Measurements from ENCODE around the gene BCL2L13.
"Not testable (repeated sequence)": the region's sequence is repeated elsewhere in the genome, so short reads cannot be mapped to it uniquely, and the experiment has no call there.

BCL2L13 gene

DNA sequence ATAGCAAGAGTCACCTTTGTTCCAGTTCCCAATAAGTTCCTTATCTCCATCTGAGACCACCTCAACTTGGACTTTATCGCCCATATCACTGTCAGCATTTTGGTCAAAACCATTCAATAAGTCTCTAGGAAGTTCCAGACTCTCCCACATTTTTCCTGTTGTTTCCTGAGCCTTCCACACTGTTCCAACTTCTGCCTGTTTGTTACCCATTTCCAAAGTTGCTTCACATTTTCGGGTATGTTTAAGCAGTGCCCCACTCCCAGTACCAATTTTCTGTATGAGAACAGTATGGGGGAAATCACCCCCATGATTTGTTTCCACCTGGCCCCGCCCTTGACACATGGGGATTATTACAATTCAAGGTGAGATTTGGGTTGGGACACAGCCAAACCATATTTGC, 26.7 kb downstream of the BCL2L13 start:
- Histone ChIP-seq H3K4me1 (no peaks in the 10 kb centered on the region), H3K27ac (no peak overlapping the region), H2AFZ (no peak overlapping the region), H3K27me3 (ENCODE audit: control insufficient read depth, insufficient read depth, low read length) (no peaks in the 10 kb centered on the region), H3K4me3 (ENCODE audit: low read depth, low read length) (no peak overlapping the region), H3K9ac (no peak overlapping the region), H3K79me2 (peaks cover 9% of the 10 kb centered on the region), H3K36me3 (ENCODE audit: control insufficient read depth, insufficient read depth, low read length) (no peaks in the 10 kb centered on the region), H3K4me2 (ENCODE audit: low read length) (no peak overlapping the region), H3K9me3 (ENCODE audit: control insufficient read depth, low read length) (no peaks in the 10 kb centered on the region)
- TF ChIP-seq, protein P1, sequence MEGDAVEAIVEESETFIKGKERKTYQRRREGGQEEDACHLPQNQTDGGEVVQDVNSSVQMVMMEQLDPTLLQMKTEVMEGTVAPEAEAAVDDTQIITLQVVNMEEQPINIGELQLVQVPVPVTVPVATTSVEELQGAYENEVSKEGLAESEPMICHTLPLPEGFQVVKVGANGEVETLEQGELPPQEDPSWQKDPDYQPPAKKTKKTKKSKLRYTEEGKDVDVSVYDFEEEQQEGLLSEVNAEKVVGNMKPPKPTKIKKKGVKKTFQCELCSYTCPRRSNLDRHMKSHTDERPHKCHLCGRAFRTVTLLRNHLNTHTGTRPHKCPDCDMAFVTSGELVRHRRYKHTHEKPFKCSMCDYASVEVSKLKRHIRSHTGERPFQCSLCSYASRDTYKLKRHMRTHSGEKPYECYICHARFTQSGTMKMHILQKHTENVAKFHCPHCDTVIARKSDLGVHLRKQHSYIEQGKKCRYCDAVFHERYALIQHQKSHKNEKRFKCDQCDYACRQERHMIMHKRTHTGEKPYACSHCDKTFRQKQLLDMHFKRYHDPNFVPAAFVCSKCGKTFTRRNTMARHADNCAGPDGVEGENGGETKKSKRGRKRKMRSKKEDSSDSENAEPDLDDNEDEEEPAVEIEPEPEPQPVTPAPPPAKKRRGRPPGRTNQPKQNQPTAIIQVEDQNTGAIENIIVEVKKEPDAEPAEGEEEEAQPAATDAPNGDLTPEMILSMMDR (IDR thresholded peaks at IDR 0.05): no peak

DNA sequence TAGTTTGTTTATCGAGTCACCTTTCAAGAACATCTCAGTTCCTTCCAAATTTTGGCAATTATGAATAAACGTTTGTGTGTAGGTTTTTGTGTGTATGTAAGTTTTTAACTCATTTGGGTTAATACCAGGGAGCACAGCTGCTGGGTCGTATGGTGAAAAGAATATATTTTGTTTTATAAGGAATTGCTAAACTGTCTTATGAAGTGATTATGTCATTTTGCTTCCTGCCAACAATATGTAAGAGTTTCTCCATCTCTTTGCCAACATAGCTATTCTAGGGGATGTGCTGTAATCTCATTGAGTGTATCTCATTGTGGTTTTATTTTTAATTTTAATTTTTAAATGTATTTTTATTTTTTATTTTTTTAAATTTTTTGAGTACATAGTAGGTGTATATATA, 27.3 kb downstream of the BCL2L13 start:
- no peaks in the 10 kb centered on the region for H3K36me3 ChIP-seq (ENCODE audit: control insufficient read depth, insufficient read depth, low read length)
- H3K27me3 ChIP-seq (ENCODE audit: control insufficient read depth, insufficient read depth, low read length): no peaks in the 10 kb centered on the region
- no peak overlapping the region for H2AFZ ChIP-seq
- no peak overlapping the region for H3K4me3 ChIP-seq (ENCODE audit: low read depth, low read length)
- no peak overlapping the region for H3K4me2 ChIP-seq (ENCODE audit: low read length)
- H3K79me2 ChIP-seq: peaks cover 11% of the 10 kb centered on the region
- H3K9ac ChIP-seq: no peak overlapping the region
- TF ChIP-seq, protein P1 (IDR thresholded peaks at IDR 0.05): no peak
- no peak overlapping the region for H3K27ac ChIP-seq
- H3K9me3 ChIP-seq (ENCODE audit: control insufficient read depth, low read length): no peaks in the 10 kb centered on the region
- H3K4me1 ChIP-seq: no peaks in the 10 kb centered on the region

DNA sequence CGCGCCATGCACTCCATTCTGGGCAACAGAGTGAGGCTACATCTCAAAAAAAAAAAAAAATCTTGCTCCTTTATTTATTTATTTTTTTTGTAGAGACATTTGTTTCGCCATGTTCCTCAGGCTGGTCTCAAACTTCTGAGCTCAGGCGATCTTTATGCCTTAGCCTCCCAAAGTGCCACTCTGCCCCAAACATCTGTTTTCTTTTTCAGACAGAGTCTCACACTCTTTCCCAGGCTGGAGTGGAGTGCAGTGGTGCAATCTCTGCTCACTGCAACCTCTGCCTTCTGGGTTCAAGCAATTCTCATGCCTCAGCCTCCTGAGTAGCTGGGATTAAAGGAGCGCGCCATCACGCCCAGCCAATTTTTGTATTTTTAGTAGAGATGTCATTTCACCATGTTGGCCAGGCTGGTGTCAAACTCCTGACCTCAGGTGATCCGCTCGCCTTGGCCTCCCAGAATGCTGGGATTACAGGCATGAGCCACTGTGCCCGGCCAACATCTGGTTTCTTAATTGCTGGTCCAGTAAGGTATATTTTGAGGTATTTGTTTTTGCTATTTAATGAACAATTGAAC, 33.0 kb downstream of the BCL2L13 start:
- not testable (repeated sequence) for H3K27me3 ChIP-seq (ENCODE audit: control insufficient read depth, insufficient read depth, low read length); H2AFZ ChIP-seq; H3K9me3 ChIP-seq (ENCODE audit: control insufficient read depth, low read length); H3K4me2 ChIP-seq (ENCODE audit: low read length); H3K36me3 ChIP-seq (ENCODE audit: control insufficient read depth, insufficient read depth, low read length); H3K4me3 ChIP-seq (ENCODE audit: low read depth, low read length); H3K4me1 ChIP-seq; H3K27ac ChIP-seq; H3K9ac ChIP-seq
- H3K79me2 ChIP-seq: peaks cover 15% of the 10 kb centered on the region

DNA sequence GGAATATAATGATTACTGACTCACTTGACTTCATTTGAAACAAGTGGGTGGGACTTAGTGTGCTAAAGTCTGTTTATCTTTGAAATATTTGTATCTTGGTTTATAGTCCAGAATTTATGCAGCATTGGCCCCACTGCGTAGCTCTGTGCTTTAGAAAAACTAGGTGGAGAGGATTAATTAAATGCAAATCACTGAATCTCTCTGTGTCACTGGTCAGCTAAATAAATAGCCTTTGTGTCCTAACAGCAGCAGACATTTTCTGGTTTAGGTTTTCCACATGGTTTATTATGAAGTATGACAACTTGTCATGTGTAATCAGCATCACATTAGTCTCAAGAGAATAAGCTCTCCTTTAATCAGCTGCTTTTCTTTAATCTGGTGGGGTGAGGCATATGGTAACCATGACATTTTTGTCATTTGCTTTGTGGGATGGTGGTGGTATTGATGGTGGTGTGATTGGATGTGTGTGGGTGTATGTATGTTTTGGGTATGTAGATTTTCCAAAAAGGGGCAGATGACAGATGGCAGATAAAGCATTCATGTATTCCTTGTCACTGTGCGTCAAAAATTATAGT, 33.9 kb downstream of the BCL2L13 start:
- Histone ChIP-seq H3K9ac (no peak overlapping the region), H2AFZ (no peak overlapping the region), H3K9me3 (ENCODE audit: control insufficient read depth, low read length) (no peaks in the 10 kb centered on the region), H3K79me2 (peaks cover 11% of the 10 kb centered on the region), H3K4me1 (no peaks in the 10 kb centered on the region), H3K27me3 (ENCODE audit: control insufficient read depth, insufficient read depth, low read length) (no peaks in the 10 kb centered on the region), H3K4me3 (ENCODE audit: low read depth, low read length) (no peak overlapping the region), H3K27ac (no peak overlapping the region), H3K36me3 (ENCODE audit: control insufficient read depth, insufficient read depth, low read length) (no peaks in the 10 kb centered on the region), H3K4me2 (ENCODE audit: low read length) (no peak overlapping the region)
- TF ChIP-seq, protein P1 (IDR thresholded peaks at IDR 0.05): no peak

DNA sequence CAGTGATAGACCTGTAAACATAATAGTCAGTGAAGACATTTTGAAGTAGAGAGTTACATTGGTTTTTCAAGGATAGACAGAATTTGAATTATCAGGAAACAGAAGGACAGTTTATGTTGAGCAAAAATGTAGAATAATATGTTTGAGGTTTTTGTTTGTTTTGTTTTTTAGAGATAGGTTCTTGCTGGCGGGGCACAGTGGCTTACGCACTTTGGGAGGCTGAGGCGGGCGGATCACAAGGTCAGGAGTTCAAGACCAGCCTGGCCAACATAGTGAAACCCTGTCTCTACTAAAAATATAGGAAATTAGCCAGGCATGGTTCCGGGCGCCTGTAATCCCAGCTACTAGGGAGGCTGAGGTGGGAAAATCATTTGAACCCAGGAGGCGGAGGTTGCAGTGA, 35.6 kb downstream of the BCL2L13 start:
- no peaks in the 10 kb centered on the region for H3K36me3 ChIP-seq (ENCODE audit: control insufficient read depth, insufficient read depth, low read length)
- no peaks in the 10 kb centered on the region for H3K4me1 ChIP-seq
- no peak overlapping the region for H3K9ac ChIP-seq
- H3K4me3 ChIP-seq (ENCODE audit: low read depth, low read length): no peak overlapping the region
- no peaks in the 10 kb centered on the region for H3K9me3 ChIP-seq (ENCODE audit: control insufficient read depth, low read length)
- H2AFZ ChIP-seq: no peak overlapping the region
- H3K4me2 ChIP-seq (ENCODE audit: low read length): no peak overlapping the region
- H3K27me3 ChIP-seq (ENCODE audit: control insufficient read depth, insufficient read depth, low read length): no peaks in the 10 kb centered on the region
- H3K27ac ChIP-seq: no peak overlapping the region
- TF ChIP-seq, protein P1 (IDR thresholded peaks at IDR 0.05): no peak
- H3K79me2 ChIP-seq: peaks cover 20% of the 10 kb centered on the region
